HFF-Myc (cell line): ENCODE data around the gene BPHL.
A peak's percentile ranks its signal among the peaks of the same experiment; 100 is the strongest.
"Not testable (repeated sequence)": the region's sequence is repeated elsewhere in the genome, so short reads cannot be mapped to it uniquely, and the experiment has no call there.

Experiments used
- DNase-seq: peaks from one replicate; pipeline ENCODE4 v3.0.0-alpha.2; 2011; ENCODE audit warnings: low read depth; ENCODE audit errors: extremely low read depth
- H3K4me3 ChIP-seq: replicated peaks from 2 replicates; pipeline ENCODE4 v1.5.1; 2011; ENCODE audit warnings: low read depth, mild to moderate bottlenecking, control low read depth, low read length
- CTCF ChIP-seq: IDR thresholded peaks from 2 replicates; pipeline ENCODE4 v1.5.1; 2012; ENCODE audit warnings: mild to moderate bottlenecking, low read depth, low read length, control low read depth; ENCODE audit errors: missing control alignments

Gene BPHL

DNA sequence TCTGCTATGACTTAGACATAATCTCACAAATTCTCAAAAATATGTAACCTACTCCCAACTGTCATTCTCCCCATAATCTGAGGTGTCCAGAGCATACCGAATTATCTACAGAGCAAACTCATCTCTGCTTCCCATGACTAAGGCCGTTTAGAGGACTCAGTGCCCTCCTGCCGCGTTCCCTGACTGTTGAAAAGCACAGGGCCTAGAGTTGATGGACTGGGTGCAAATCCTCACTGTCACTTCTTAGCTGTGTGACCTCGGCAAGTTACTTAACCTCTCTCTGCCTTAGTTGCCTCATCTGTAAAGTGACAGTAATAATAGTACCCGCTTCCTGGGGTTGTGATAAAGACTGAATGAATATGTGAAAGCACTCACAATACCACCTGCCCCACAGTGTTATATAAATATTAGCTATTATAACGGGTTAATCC is 43.6 kb downstream of the BPHL start:
- no peak for DNase-seq
- no peak for TF ChIP-seq CTCF
- peak overlapping the region; percentile 52 for H3K4me3 ChIP-seq

GRCh38 chr6:3162565-3163247 is 44.2 kb downstream of the BPHL start:
- H3K4me3 ChIP-seq = peak overlapping the region; percentile 52
- no peak for DNase-seq
- no peak for TF ChIP-seq CTCF

GRCh38 chr6:3163248-3163594 is 44.7 kb downstream of the BPHL start:
- no peak for DNase-seq
- H3K4me3 ChIP-seq = peak overlapping the region; percentile 52
- no peak for TF ChIP-seq CTCF

- no peak for TF ChIP-seq CTCF
- no peak overlapping the region for H3K4me3 ChIP-seq
- DNase-seq = no peak
Observed at GRCh38 chr6:3164388-3164787, 45.9 kb downstream of the BPHL start.

GRCh38 chr6:3165631-3166534 is 47.4 kb downstream of the BPHL start:
- TF ChIP-seq CTCF = no peak
- DNase-seq = no peak

GRCh38 chr6:3166535-3167225 is 48.2 kb downstream of the BPHL start:
- H3K4me3 ChIP-seq, DNase-seq: not testable (repeated sequence)

More at GRCh38 chr6:3165631-3166534, 47.4 kb downstream of the BPHL start:
- H3K4me3 ChIP-seq = no peak overlapping the region

- not testable (repeated sequence) for DNase-seq, H3K4me3 ChIP-seq
Observed at GRCh38 chr6:3168046-3168445, 49.5 kb downstream of the BPHL start.

GRCh38 chr6:3170676-3171075 is 52.2 kb downstream of the BPHL start:
- not testable (repeated sequence) for DNase-seq, H3K4me3 ChIP-seq

DNA sequence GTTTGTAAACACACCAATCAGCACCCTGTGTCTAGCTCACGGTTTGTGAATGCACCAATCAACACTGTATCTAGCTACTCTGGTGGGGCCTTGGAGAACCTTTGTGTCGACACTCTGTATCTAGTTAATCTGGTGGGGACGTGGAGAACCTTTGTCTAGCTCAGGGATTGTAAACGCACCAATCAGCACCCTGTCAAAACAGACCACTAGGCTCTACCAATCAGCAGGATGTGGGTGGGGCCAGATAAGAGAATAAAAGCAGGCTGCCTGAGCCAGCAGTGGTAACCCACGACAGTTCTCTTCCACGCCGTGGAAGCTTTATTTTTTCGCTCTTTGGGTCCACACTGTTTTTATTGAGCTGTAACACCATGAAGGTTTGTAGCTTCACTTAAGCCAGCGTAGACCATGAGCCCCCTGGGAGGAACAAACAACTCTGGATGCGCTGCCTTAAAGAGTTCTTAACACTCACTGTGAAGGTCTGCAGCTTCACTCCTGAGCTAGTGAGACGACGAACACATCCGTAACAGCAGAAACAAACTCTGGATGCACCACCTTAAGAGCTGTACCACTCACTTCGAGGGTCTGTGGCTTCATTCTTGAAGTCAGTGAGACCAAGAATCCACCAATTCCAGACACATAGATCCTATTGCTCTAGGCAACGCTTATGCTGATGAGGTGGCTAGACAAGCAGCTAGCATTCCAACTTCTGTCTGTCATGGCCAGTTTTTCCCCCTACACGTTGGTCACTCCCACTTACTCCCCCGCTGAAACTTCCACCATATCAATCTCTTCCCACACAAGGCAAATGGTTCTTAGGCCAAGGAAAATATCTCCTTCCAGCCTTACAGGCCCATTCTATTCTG is 53.0 kb downstream of the BPHL start:
- not testable (repeated sequence) for H3K4me3 ChIP-seq

DNA sequence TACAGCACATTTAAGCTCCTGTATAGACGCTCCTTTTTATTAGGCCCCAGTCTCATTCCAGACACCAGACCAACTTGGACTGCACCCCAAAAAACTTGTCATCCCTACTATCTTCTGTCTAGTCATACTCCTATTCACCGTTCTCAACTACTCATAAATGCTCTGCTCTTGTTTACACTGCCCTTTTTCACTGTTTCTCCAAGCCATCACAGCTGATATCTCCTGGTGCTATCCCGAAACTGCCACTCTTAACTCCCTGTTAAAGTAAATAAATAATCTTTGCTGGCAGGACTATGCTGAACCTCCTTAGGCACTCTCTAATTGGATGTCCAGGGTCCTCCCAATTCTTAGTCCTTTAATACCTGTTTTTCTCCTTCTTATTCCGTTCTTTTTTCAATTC is 54.3 kb downstream of the BPHL start:
- not testable (repeated sequence) for DNase-seq, H3K4me3 ChIP-seq

More for the DNA sequence above, 53.0 kb downstream of the BPHL start:
- DNase-seq = not testable (repeated sequence)

- not testable (repeated sequence) for DNase-seq, H3K4me3 ChIP-seq
Observed at GRCh38 chr6:3173636-3174089, 55.2 kb downstream of the BPHL start.
